ENCODE results near the gene NBEA.

Gene NBEA

DNA sequence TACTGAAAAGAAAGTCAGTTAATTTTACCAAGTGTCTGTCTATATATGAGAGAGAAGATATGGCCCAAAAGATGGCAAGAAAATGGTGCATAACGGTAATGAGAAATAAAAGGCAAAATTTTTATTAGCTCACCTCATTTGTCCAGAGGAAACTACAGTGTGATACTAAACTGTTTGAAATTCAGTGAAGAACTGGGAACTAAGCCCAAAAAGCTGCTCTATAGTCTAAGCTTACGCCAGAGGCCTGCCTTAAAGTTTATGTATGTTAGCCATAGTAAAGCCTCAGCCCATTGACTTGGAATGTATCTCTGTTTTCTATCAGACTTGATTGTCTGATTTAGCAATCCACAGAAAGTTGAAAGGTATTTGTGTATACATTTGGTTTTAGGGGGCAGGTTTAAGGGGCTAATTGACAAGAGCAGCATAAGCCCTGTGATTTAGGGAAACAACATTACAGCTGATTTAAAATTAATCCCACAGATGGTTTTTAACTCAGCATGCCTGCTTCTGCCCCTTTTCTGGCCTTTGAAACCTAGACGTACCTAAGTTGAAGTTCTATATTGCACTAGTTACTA lies 625.4 kb downstream of the NBEA start:
- Histone ChIP-seq H3K36me3 (ENCODE audit: control insufficient read depth in 2 of 2, insufficient read depth in 1 of 2, low read length in 2 of 2) (no peaks in the 10 kb centered on the region), H3K4me3 (ENCODE audit: low read depth, low read length) (no peak overlapping the region), H3K27ac (ENCODE audit: extremely low read depth, low read depth, low read length) (no peak overlapping the region), H3K9me3 (ENCODE audit: control insufficient read depth, insufficient read depth, low read depth, low read length) (no peaks in the 10 kb centered on the region), H3K4me1 (ENCODE audit: control insufficient read depth, insufficient read depth, low read length) (no peaks in the 10 kb centered on the region)
- no peak for TF ChIP-seq IKZF3 (tag by site-specific recombination; IDR thresholded peaks at IDR 0.05)
- TF ChIP-seq, protein P1, sequence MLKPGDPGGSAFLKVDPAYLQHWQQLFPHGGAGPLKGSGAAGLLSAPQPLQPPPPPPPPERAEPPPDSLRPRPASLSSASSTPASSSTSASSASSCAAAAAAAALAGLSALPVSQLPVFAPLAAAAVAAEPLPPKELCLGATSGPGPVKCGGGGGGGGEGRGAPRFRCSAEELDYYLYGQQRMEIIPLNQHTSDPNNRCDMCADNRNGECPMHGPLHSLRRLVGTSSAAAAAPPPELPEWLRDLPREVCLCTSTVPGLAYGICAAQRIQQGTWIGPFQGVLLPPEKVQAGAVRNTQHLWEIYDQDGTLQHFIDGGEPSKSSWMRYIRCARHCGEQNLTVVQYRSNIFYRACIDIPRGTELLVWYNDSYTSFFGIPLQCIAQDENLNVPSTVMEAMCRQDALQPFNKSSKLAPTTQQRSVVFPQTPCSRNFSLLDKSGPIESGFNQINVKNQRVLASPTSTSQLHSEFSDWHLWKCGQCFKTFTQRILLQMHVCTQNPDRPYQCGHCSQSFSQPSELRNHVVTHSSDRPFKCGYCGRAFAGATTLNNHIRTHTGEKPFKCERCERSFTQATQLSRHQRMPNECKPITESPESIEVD (tag by site-specific recombination; IDR thresholded peaks at IDR 0.05), result no peak
- POLR2A ChIA-PET, result no interaction called here
- CTCF ChIA-PET, result interaction anchor here (0.6 kb wide), 2 partner anchors 237 to 387 kb away, joined by 3 to 4 read pairs; no protein-coding TSS in a partner anchor

DNA sequence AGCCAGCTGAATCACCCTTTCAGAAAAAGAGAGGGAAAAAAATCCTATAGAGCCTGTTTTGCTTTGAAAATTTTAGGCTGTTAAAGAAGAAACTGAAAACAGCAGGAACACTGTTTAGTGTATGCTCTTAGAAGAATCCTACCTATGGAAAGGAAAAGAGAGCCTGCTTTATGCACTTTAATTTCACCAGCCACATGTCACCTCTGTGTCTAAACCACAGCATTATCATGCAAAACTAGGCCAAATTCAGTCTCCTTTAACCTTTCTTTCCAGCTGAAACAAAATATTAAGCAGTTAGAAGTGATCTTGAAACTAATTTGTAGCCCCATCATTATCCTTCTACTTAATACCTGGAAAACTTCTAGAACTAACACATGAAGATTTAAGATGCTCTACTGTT lies 631.6 kb downstream of the NBEA start:
- TF ChIP-seq ZIC2 (tag by site-specific recombination; IDR thresholded peaks at IDR 0.05) (no peak), ZBTB7A (tag by site-specific recombination; IDR thresholded peaks at IDR 0.05; ENCODE audit: low read depth) (no peak)
- Histone ChIP-seq H3K36me3 (ENCODE audit: control insufficient read depth in 2 of 2, insufficient read depth in 1 of 2, low read length in 2 of 2) (no peaks in the 10 kb centered on the region), H3K9me3 (ENCODE audit: control insufficient read depth, insufficient read depth, low read depth, low read length) (no peaks in the 10 kb centered on the region), H3K27ac (ENCODE audit: extremely low read depth, low read depth, low read length) (no peak overlapping the region), H3K4me1 (ENCODE audit: control insufficient read depth, insufficient read depth, low read length) (no peaks in the 10 kb centered on the region), H3K4me3 (ENCODE audit: low read depth, low read length) (no peak overlapping the region)
- CTCF ChIA-PET, result no interaction called here
- POLR2A ChIA-PET, result no interaction called here

DNA sequence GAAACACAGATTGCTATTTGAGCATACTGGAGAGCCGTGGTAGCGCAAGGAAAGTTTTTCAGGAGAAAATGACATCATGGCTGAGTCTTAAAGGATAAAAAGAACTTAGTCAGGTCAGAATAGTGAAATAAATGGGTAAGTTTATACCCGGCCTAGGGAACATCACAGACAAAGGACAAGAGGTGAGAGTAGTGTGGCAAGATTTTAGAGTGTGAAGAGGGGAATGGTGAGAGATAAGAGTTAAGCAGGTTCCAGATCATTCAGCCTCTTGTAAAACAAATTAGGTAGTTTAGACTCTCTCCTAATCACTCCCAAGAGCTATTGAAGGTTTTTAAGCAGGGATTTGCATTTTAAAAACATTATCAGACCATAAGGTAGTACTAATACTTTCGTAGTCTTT lies 650.4 kb downstream of the NBEA start:
- Histone ChIP-seq H3K27ac (ENCODE audit: extremely low read depth, low read depth, low read length) (no peak overlapping the region), H3K9me3 (ENCODE audit: control insufficient read depth, insufficient read depth, low read depth, low read length) (no peaks in the 10 kb centered on the region), H3K36me3 (ENCODE audit: control insufficient read depth in 2 of 2, insufficient read depth in 1 of 2, low read length in 2 of 2) (no peaks in the 10 kb centered on the region), H3K4me3 (ENCODE audit: low read depth, low read length) (no peak overlapping the region), H3K4me1 (ENCODE audit: control insufficient read depth, insufficient read depth, low read length) (no peaks in the 10 kb centered on the region)
- POLR2A ChIA-PET, result no interaction called here
- CTCF ChIA-PET, result no interaction called here
- TF ChIP-seq ZNF777 (tag by site-specific recombination; IDR thresholded peaks at IDR 0.05; ENCODE audit: borderline replicate concordance), result no peak
- no peak for TF ChIP-seq ZNF248 (tag by site-specific recombination; IDR thresholded peaks at IDR 0.05)
- TF ChIP-seq ZNF48 (tag by site-specific recombination; IDR thresholded peaks at IDR 0.05), result no peak
- TF ChIP-seq ZNF654 (tag by site-specific recombination; IDR thresholded peaks at IDR 0.05; ENCODE audit: low read depth), result no peak
- no peak for TF ChIP-seq ZNF16 (tag by site-specific recombination; IDR thresholded peaks at IDR 0.05; ENCODE audit: low read depth)
- TF ChIP-seq ZNF548 (tag by site-specific recombination; IDR thresholded peaks at IDR 0.05), result no peak
- no peak for TF ChIP-seq ZNF830 (tag by site-specific recombination; IDR thresholded peaks at IDR 0.05; ENCODE audit: low read depth)
- TF ChIP-seq GLI2 (tag by site-specific recombination; IDR thresholded peaks at IDR 0.05; ENCODE audit: borderline replicate concordance, low read depth), result no peak
- no peak for TF ChIP-seq ZNF19 (tag by site-specific recombination; IDR thresholded peaks at IDR 0.05; ENCODE audit: low read depth)
- TF ChIP-seq ZNF621 (tag by site-specific recombination; IDR thresholded peaks at IDR 0.05), result no peak
- no peak for TF ChIP-seq ZNF571 (tag by site-specific recombination; IDR thresholded peaks at IDR 0.05)
- no peak for TF ChIP-seq ZNF114 (tag by site-specific recombination; IDR thresholded peaks at IDR 0.05)
- no peak for TF ChIP-seq ZNF544 (tag by site-specific recombination; IDR thresholded peaks at IDR 0.05)
- TF ChIP-seq ZIC2 (tag by site-specific recombination; IDR thresholded peaks at IDR 0.05), result no peak
- TF ChIP-seq ZFP41 (tag by site-specific recombination; IDR thresholded peaks at IDR 0.05; ENCODE audit: borderline replicate concordance), result no peak
- no peak for TF ChIP-seq ZNF792 (tag by site-specific recombination; IDR thresholded peaks at IDR 0.05)

DNA sequence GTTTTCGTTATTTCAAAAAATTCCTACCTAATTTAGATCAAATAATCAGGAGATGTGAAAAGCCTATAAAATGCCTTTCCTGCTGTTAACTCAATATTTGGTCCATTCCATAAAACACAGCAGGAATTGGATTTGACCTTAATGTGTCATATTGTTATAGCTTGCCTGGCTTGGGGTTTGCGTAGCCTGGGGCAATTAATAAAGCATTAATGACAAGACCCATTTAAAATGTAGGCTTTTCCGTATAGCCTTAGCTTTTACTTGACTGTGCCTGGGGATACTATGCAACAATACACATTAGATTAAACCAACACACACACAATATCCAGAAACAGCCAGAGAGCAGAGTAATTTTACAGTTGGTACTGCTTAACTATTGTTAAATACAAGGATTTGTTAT lies 651.6 kb downstream of the NBEA start:
- CTCF ChIA-PET, result no interaction called here
- Histone ChIP-seq H3K4me1 (ENCODE audit: control insufficient read depth, insufficient read depth, low read length) (no peaks in the 10 kb centered on the region), H3K36me3 (ENCODE audit: control insufficient read depth in 2 of 2, insufficient read depth in 1 of 2, low read length in 2 of 2) (no peaks in the 10 kb centered on the region), H3K4me3 (ENCODE audit: low read depth, low read length) (no peak overlapping the region), H3K9me3 (ENCODE audit: control insufficient read depth, insufficient read depth, low read depth, low read length) (no peaks in the 10 kb centered on the region), H3K27ac (ENCODE audit: extremely low read depth, low read depth, low read length) (no peak overlapping the region)
- POLR2A ChIA-PET, result no interaction called here
- no peak for TF ChIP-seq ZNF777 (tag by site-specific recombination; IDR thresholded peaks at IDR 0.05; ENCODE audit: borderline replicate concordance)
- no peak for TF ChIP-seq ZNF571 (tag by site-specific recombination; IDR thresholded peaks at IDR 0.05)
- no peak for TF ChIP-seq ZNF629 (tag by site-specific recombination; IDR thresholded peaks at IDR 0.05)
- TF ChIP-seq, protein P2, sequence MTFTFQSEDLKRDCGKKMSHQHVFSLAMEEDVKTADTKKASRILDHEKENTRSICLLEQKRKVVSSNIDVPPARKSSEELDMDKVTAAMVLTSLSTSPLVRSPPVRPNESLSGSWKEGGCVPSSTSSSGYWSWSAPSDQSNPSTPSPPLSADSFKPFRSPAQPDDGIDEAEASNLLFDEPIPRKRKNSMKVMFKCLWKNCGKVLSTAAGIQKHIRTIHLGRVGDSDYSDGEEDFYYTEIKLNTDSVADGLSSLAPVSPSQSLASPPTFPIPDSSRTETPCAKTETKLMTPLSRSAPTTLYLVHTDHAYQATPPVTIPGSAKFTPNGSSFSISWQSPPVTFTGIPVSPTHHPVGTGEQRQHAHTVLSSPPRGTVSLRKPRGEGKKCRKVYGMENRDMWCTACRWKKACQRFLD (tag by site-specific recombination; IDR thresholded peaks at IDR 0.05), result no peak
- TF ChIP-seq, protein P3, sequence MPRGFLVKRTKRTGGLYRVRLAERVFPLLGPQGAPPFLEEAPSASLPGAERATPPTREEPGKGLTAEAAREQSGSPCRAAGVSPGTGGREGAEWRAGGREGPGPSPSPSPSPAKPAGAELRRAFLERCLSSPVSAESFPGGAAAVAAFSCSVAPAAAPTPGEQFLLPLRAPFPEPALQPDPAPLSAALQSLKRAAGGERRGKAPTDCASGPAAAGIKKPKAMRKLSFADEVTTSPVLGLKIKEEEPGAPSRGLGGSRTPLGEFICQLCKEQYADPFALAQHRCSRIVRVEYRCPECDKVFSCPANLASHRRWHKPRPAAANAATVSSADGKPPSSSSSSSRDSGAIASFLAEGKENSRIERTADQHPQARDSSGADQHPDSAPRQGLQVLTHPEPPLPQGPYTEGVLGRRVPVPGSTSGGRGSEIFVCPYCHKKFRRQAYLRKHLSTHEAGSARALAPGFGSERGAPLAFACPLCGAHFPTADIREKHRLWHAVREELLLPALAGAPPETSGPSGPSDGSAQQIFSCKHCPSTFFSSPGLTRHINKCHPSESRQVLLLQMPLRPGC (tag by site-specific recombination; IDR thresholded peaks at IDR 0.05), result no peak
- TF ChIP-seq BCL11A (tag by site-specific recombination; IDR thresholded peaks at IDR 0.05; ENCODE audit: low read depth), result no peak
- TF ChIP-seq ZBTB8A (tag by site-specific recombination; IDR thresholded peaks at IDR 0.05), result no peak
- TF ChIP-seq BCL11B (tag by site-specific recombination; IDR thresholded peaks at IDR 0.05; ENCODE audit: low read depth), result no peak
- no peak for TF ChIP-seq ZNF2 (tag by site-specific recombination; IDR thresholded peaks at IDR 0.05)
- TF ChIP-seq ZBTB17 (tag by site-specific recombination; IDR thresholded peaks at IDR 0.05), result no peak
